SK-N-MC (cell line): Measurements from ENCODE around the gene ANTXR1.

Experiments used
- EZH2 ChIP-seq: fragments of 200-600 bp; sonication (generic); IDR thresholded peaks from one replicate; pipeline ENCODE4 v1.6.1; 2017; ENCODE audit warnings: antibody characterized with exemption
- POLR2AphosphoS5 ChIP-seq: IDR thresholded peaks from 2 replicates; pipeline ENCODE4 v1.6.1; 2012; ENCODE audit warnings: mild to moderate bottlenecking, low read depth, low read length, borderline replicate concordance

- TF ChIP-seq EZH2 (no peak), POLR2AphosphoS5 (no peak)
Observed at GRCh38 chr2:69053416-69053965, 40.5 kb downstream of the ANTXR1 start.
